ENCODE data around the gene SERF2. TPM values are rescaled to one million over a fixed set of nuclear protein-coding genes. Genes with fewer than 3 reads are reported as not detected.
A peak's percentile ranks its signal among the peaks of the same experiment; 100 is the strongest.

The SERF2 gene
- total and polyA plus RNA-seq, 4 donors: 195 to 1,329 (median 838) TPM

DNA sequence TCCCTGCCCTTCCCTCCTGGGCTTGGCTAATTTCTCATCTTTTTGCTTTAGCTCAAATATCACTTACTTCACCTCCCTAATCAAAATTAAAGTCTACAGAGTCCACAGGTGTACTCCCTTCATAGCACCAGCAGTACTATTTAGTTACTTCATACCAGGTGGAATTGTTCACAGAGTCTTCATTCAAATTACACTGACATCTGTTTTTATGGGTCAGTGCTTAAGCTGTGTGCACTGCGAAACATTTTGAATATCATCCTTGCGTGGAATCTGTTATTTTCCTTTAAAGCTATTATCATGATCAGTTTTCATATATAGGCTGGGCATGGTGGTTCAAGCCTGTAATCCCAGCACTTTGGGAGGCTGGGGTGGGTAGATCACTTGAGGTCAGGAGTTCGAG is 2.7 kb upstream of the SERF2 start:
- Histone ChIP-seq H3K9ac (ENCODE audit: low read depth in 1 of 2, low read length in 2 of 2) (no peak overlapping the region), H3K9me3 (ENCODE audit: control insufficient read depth in 4 of 4, low read length in 3 of 4) (no peaks in the 10 kb centered on the region), H3K4me1 (ENCODE audit: control insufficient read depth in 4 of 4, insufficient read depth in 4 of 4, low read length in 3 of 4) (peaks cover 0 to 15% (median 11%) of the 10 kb centered on the region in 4 donors), H3K27me3 (ENCODE audit: control insufficient read depth in 4 of 4, insufficient read depth in 4 of 4, low read length in 3 of 4) (no peaks in the 10 kb centered on the region), H3K27ac (ENCODE audit: low read depth in 1 of 2, low read length in 2 of 2) (no peak overlapping the region), H3K4me3 (ENCODE audit: low read depth in 1 of 3, low read length in 3 of 3) (no peak overlapping the region), H3K36me3 (ENCODE audit: control insufficient read depth in 4 of 4, insufficient read depth in 3 of 4, low read depth in 1 of 4, low read length in 3 of 4) (peaks cover 0 to 8% (median 4%) of the 10 kb centered on the region in 4 donors)
- DNase-seq (ENCODE audit: low spot score): no peak
- no peak for TF ChIP-seq RAD21 (IDR thresholded peaks at IDR 0.05)
- no peak for TF ChIP-seq FOXA1 (IDR thresholded peaks at IDR 0.05)
- TF ChIP-seq HNF4G (IDR thresholded peaks at IDR 0.05): no peak
- TF ChIP-seq EGR1 (IDR thresholded peaks at IDR 0.05; ENCODE audit: low read depth in 2 of 2): no peak
- TF ChIP-seq NR2F2 (IDR thresholded peaks at IDR 0.05): no peak
- no peak for TF ChIP-seq HNF4A (conservative IDR thresholded peaks at IDR 0.05)
- no peak for TF ChIP-seq JUND (IDR thresholded peaks at IDR 0.05)
- no peak for TF ChIP-seq TAF1 (conservative IDR thresholded peaks at IDR 0.05)
- TF ChIP-seq, protein P1, sequence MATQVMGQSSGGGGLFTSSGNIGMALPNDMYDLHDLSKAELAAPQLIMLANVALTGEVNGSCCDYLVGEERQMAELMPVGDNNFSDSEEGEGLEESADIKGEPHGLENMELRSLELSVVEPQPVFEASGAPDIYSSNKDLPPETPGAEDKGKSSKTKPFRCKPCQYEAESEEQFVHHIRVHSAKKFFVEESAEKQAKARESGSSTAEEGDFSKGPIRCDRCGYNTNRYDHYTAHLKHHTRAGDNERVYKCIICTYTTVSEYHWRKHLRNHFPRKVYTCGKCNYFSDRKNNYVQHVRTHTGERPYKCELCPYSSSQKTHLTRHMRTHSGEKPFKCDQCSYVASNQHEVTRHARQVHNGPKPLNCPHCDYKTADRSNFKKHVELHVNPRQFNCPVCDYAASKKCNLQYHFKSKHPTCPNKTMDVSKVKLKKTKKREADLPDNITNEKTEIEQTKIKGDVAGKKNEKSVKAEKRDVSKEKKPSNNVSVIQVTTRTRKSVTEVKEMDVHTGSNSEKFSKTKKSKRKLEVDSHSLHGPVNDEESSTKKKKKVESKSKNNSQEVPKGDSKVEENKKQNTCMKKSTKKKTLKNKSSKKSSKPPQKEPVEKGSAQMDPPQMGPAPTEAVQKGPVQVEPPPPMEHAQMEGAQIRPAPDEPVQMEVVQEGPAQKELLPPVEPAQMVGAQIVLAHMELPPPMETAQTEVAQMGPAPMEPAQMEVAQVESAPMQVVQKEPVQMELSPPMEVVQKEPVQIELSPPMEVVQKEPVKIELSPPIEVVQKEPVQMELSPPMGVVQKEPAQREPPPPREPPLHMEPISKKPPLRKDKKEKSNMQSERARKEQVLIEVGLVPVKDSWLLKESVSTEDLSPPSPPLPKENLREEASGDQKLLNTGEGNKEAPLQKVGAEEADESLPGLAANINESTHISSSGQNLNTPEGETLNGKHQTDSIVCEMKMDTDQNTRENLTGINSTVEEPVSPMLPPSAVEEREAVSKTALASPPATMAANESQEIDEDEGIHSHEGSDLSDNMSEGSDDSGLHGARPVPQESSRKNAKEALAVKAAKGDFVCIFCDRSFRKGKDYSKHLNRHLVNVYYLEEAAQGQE (IDR thresholded peaks at IDR 0.05): no peak
- no peak for TF ChIP-seq RXRA (IDR thresholded peaks at IDR 0.05)
- TF ChIP-seq ZBTB33 (IDR thresholded peaks at IDR 0.05): no peak
- no peak for TF ChIP-seq YY1 (IDR thresholded peaks at IDR 0.05)
- no peak for TF ChIP-seq GABPA (IDR thresholded peaks at IDR 0.05 in 1 of 2, conservative IDR thresholded peaks at IDR 0.05 in 1 of 2)
- TF ChIP-seq SP1 (IDR thresholded peaks at IDR 0.05): no peak
- no peak for TF ChIP-seq CTCF (IDR thresholded peaks at IDR 0.05; ENCODE audit: low read depth, low read length, missing input control)
- TF ChIP-seq FOXA2 (IDR thresholded peaks at IDR 0.05): no peak
- 98% methylated on average over 3 of the region's 3 CpGs for WGBS

DNA sequence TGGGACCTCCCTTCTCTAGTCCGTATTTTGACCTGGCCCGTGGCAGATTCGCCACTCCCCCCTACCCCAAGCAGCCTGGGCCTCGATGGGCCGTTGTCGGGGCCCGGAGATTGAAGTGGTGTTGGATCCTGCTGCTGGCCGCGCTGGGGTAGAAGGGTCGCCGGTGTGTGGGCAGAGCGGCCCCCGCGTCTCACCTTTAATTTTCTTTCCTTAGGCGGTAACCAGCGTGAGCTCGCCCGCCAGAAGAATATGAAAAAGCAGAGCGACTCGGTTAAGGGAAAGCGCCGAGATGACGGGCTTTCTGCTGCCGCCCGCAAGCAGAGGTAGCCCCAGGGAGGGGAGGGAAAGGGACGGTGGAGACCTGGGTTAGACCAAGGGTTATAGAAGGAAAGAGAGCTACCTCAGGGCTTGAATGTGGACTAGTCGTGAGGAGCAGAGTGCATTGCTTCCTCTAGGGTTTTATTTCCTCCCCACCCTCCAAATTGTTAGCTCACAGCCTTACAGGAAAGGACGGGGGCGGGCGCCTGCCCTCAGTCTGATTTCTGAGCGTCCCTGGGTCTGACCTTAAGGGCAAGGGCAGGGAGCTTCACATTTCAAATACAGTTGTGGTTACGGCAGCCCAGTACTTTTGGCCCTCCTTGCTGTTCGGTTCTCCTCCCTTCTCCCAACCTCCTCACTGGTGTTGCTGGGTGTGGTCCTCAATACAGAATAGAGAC is 799 bp downstream of the SERF2 start:
- 2% methylated on average over 33 of the region's 33 CpGs for WGBS
- no peaks in the 10 kb centered on the region for H3K27me3 ChIP-seq (ENCODE audit: control insufficient read depth in 4 of 4, insufficient read depth in 4 of 4, low read length in 3 of 4)

More for the DNA sequence above, 799 bp downstream of the SERF2 start:
- H3K9me3 ChIP-seq (ENCODE audit: control insufficient read depth in 4 of 4, low read length in 3 of 4): no peaks in the 10 kb centered on the region
- peaks cover 3 to 18% (median 12%) of the 10 kb centered on the region in 4 donors for H3K4me1 ChIP-seq (ENCODE audit: control insufficient read depth in 4 of 4, insufficient read depth in 4 of 4, low read length in 3 of 4)
- peak overlapping the region; percentile 96 to 98 for H3K27ac ChIP-seq (ENCODE audit: low read depth in 1 of 2, low read length in 2 of 2)
- DNase-seq (ENCODE audit: low spot score): peak; percentile 64
- H3K9ac ChIP-seq (ENCODE audit: low read depth in 1 of 2, low read length in 2 of 2): peak overlapping the region; percentile 89 to 93
- TF ChIP-seq JUND (IDR thresholded peaks at IDR 0.05): no peak
- peak in 1 of 2 donors; percentile 62 for TF ChIP-seq HNF4A (conservative IDR thresholded peaks at IDR 0.05)
- peak; percentile 15 for TF ChIP-seq CTCF (IDR thresholded peaks at IDR 0.05; ENCODE audit: low read depth, low read length, missing input control)
- TF ChIP-seq, protein P2, sequence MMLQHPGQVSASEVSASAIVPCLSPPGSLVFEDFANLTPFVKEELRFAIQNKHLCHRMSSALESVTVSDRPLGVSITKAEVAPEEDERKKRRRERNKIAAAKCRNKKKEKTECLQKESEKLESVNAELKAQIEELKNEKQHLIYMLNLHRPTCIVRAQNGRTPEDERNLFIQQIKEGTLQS (IDR thresholded peaks at IDR 0.05): no peak
- TF ChIP-seq RXRA (IDR thresholded peaks at IDR 0.05): peak in 1 of 2 donors; percentile 46
- peak in 1 of 2 donors; percentile 56 for TF ChIP-seq EGR1 (IDR thresholded peaks at IDR 0.05; ENCODE audit: low read depth in 2 of 2)
- peaks cover 0 to 22% (median 16%) of the 10 kb centered on the region in 4 donors for H3K36me3 ChIP-seq (ENCODE audit: control insufficient read depth in 4 of 4, insufficient read depth in 3 of 4, low read depth in 1 of 4, low read length in 3 of 4)
- peak overlapping the region; percentile 72 to 96 (median 93) for H3K4me3 ChIP-seq (ENCODE audit: low read depth in 1 of 3, low read length in 3 of 3)
